Prostate gland (tissue), 2 donors: ENCODE measurements around the gene ATP2C2.

Source experiments
- CTCF ChIP-seq, 4 experiments: fragments of 200-600 bp in 2 of 4; fragments of 450-650 bp in 2 of 4; sonication (generic) in 2 of 4; IDR thresholded peaks; 1 replicate in 3 of 4; 2 replicates in 1 of 4; pipeline ENCODE4 v1.5.1; 2016 to 2019; ENCODE audit warnings: antibody characterized with exemption in 4 of 4, mild to moderate bottlenecking in 2 of 4, moderate library complexity in 2 of 4
- POLR2A ChIP-seq: fragments of 450-650 bp; IDR thresholded peaks from one replicate; pipeline ENCODE4 v1.6.1; 2016; ENCODE audit warnings: antibody characterized with exemption, mild to moderate bottlenecking
- POLR2AphosphoS5 ChIP-seq: sonication (generic); formaldehyde crosslinking; IDR thresholded peaks from one replicate; pipeline ENCODE4 v1.6.1; 2017; ENCODE audit warnings: antibody characterized with exemption

- TF ChIP-seq CTCF (IDR thresholded peaks at IDR 0.05) (no peak), POLR2AphosphoS5 (no peak), POLR2A (no peak)
These were observed 133.7 kb downstream of the ATP2C2 start for GRCh38 chr16:84502075-84502474.
